Activated CD8-positive, alpha-beta memory T cell treated with anti-CD3 and anti-CD28 coated beads, Interleukin-2, amount 50 U/mL, for 1 hour (primary cell): ENCODE data around the gene PLEKHM3.
"Not testable (repeated sequence)": the region's sequence is repeated elsewhere in the genome, so short reads cannot be mapped to it uniquely, and the experiment has no call there.

ENCODE experiments used
- DNase-seq: peaks from one replicate; pipeline ENCODE4 v3.0.0-alpha.2; 2020; ENCODE audit errors: extremely low read depth

Gene PLEKHM3

DNA sequence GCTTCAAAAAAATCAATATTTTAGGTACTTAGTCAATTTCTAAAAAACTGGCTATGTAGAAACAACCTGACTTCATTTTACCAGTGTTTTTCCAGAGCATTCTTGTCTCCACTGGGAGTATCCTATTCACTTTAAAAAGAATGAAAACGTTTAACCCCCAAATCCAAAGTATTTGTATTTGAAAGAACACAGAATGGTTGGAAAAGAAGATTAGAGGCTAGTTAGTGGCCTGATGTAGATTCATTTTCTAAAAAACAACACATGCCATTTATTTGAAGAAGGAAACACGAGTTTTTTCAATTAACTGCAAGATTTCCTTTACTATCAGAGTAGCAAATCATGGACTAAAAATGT is 74.6 kb downstream of the PLEKHM3 start:
- DNase-seq = no peak

DNA sequence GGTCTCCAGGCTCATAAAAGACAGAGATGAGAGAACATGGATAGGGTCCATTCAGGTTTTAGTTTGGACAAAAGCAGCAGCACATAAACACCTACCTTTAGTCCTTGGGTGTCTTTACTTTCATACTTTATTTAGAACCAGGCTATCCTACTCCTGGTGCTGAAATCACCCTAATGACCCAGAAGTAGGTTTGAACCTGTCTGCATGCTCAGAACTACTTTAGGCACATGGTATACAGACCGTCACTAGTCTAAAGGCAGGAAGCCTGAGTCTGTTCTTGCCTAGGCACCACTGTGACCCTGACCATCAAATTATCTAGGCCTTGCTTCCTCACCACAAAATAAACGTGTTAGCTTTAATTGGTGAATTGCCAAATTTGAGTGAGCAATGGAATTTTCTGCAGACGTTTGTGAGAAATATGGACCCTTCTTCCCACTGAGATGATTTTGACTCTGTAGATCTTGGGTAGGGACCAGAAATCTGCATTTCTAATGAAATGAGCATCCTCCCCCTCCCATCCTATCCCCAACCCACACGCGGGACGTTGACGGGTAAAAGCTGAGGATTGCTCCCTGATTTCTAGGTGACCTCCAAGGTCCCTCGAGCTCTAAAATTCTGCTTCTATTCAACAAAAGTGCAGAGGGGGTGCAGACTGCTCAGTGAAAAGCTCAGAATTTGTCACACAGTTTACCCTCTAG is 75.1 kb downstream of the PLEKHM3 start:
- DNase-seq = no peak

- DNase-seq = not testable (repeated sequence)
Measured at GRCh38 chr2:207949245-207949644, 76.1 kb downstream of the PLEKHM3 start.

GRCh38 chr2:207944979-207945600 is 80.2 kb downstream of the PLEKHM3 start:
- DNase-seq = no peak

DNA sequence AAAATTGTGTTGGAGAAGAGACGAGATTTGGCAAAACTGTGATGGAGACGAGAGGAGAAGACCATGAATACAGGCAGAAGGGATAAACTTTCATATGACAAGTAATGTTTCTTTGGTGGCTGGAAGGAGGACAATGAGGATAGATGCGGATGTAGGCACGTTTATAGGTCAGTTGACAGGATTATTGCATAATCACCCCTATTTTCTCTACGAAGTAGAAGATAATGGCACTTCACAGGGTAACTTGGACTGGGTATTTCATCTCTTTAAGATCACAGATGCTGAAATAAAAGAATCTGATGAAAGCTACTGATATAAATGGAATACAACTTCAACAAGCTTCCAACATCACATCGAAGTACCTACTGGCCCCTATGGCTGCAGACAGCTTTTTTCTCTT is 81.0 kb downstream of the PLEKHM3 start:
- no peak for DNase-seq

GRCh38 chr2:207939342-207940108 is 85.8 kb downstream of the PLEKHM3 start:
- no peak for DNase-seq

DNA sequence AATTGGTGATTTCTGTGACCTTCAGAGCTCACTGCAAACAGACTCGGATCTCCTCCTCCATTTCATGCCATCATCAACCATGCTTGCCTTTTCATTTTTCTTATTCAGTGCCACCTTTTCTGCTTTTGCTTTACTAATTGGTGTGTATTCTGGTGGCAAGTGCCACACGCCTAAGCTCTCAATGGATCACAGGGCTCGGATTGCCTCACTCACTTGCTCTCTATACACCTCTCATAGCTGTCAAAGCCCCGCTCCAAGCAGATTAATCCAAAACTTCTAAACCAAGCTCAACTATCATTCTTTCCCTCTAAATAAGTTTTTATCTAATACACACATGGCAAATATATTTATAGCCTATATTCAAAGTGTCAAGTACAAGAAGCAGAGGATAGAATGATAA is 86.4 kb downstream of the PLEKHM3 start:
- DNase-seq = no peak

DNA sequence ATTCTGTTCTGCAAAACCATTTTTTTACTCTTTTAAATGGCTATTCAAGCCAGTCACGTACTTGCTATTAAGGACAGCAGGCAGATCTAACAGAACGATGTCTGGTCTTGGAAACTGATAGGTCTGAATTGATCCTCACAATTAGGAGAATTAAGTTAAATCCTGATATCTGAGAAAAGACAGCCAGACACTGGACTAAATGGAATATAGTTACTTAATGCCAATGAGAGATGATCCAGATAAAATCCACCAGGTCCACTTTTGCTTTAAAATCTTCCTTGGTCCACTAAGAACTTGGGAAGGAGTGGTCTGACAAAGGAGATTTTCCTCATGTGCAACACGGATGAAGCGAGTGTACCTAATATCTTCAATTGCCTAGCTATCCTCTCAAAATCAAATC is 86.9 kb downstream of the PLEKHM3 start:
- DNase-seq = no peak

DNA sequence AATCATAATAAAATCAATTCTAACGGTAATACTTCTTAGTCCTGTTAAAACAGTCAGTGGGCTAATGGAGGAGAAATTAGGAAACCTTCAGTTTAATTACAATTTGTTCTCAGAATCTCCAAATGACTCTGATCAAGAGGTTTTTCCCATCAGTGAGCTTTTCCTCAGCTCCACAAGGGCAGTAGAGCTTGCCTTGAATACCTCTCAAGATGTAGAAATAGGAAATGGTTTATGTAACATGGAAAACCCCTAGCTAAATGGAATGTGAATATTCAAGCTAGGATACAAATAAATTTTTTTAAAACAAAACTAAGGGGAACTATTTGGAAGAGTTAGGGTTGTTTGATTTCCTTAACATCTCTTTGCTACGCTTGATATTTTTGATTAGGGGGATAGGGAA is 87.5 kb downstream of the PLEKHM3 start:
- DNase-seq = no peak

GRCh38 chr2:207937253-207937652 is 88.1 kb downstream of the PLEKHM3 start:
- DNase-seq = no peak

GRCh38 chr2:207936380-207936779 is 88.9 kb downstream of the PLEKHM3 start:
- DNase-seq = no peak

- DNase-seq = no peak
Measured at GRCh38 chr2:207935991-207936370, 89.3 kb downstream of the PLEKHM3 start.

DNA sequence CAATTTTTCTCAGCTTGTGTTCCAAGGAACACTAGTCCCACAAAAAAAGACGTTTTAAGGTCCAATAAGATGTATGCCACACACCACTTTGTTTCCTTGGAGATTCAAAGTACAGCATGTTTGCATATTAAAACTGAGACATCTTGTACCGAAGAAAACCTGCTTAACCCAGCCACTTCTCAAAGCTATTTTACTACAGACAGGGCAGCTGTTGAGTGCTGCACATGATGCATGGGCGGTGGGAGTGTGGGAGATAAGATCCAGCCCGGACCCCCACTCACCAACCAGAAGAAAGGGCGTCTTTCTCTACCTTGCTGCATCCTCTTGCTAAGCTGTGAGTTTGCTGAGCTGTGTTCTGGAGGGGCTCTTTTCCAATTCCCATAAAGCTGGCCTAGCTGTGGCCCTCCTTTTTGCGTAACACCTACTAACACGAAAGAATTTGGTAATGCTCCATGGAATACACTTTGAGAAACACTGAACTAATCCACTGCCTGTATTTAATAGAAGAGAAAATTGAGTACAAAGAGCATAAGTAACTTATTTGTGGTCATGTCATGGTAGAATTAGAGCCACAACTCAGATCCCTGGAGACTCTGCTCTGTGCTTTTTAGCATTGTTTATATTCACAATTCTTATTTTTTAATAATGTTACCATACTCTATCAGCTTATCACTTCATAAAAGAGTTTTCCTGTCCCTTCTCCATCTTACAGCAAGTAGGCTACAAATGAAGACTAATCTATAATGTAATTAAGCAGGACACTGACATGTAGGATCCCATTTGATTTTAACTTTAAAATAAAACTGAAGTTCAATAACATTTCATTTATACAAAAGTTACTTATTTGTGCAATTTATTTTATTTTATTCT is 90.0 kb downstream of the PLEKHM3 start:
- no peak for DNase-seq

- DNase-seq = no peak
Measured at GRCh38 chr2:207934720-207935119, 90.6 kb downstream of the PLEKHM3 start.

DNA sequence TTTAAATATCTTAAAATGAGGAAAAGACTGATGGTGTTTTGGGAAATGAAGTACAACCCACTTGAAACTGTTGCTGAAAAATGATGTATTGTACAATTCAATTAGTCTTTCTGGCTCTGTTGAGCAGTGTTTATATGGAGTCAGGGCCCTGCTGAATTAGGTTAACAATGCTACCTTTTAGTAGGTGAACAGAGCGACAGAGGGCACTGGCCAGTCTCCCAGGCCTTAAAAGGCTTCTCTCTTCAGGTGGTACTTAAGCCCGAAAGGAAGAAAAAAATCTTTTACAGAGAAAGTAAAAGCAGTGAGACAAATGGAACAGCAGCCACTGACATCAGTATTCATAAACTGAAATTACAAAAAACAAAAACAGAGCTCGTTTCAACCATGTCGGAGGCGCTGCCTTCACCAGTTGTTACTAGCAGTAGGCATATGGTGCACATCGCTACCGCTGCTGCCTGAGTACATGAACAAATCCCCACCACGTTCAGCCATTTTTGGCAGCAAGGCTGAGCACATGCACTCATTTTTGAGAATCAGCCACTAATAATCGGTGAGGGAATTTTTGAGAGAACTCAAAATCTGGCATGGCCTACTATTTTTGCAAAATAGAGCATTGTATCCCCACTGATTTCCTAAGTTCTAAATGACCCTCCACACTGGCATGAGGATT is 91.8 kb downstream of the PLEKHM3 start:
- no peak for DNase-seq

- DNase-seq = no peak
Measured at GRCh38 chr2:207932106-207932505, 93.2 kb downstream of the PLEKHM3 start.

GRCh38 chr2:207930747-207931146 is 94.6 kb downstream of the PLEKHM3 start:
- no peak for DNase-seq

DNA sequence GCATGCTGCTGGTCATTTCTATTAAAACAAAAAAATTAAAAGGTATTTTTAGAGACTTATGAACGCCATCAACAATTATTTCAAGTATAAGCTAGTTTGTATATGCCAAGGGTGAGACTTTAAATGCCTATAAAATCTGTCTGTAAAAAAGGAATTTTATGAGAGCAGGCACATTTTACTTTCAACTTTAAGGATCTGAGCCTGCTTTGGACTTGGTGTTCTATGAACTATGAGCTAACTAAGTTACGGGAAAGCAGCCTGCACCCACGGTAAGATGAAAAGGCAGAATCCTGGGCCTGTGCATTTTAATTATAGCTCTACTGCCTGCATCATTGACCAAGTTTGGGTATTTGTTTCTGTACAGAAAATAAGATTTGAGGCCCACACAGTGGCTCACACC is 95.4 kb downstream of the PLEKHM3 start:
- DNase-seq = no peak

- DNase-seq = no peak
Measured at GRCh38 chr2:207928079-207928478, 97.2 kb downstream of the PLEKHM3 start.

GRCh38 chr2:207926989-207927300 is 98.4 kb downstream of the PLEKHM3 start:
- no peak for DNase-seq

- no peak for DNase-seq
Measured at GRCh38 chr2:207926133-207926988, 99.0 kb downstream of the PLEKHM3 start.
